Measurements from ENCODE around the gene SLC1A5. TPM values are rescaled to one million over a fixed set of nuclear protein-coding genes. Genes with fewer than 3 reads are reported as not detected.

Gene SLC1A5
- total and polyA plus RNA-seq, 2 donors (not counting 3 experiments of a cell fraction or from before 2014, with no cell fraction given), result 114 TPM

DNA sequence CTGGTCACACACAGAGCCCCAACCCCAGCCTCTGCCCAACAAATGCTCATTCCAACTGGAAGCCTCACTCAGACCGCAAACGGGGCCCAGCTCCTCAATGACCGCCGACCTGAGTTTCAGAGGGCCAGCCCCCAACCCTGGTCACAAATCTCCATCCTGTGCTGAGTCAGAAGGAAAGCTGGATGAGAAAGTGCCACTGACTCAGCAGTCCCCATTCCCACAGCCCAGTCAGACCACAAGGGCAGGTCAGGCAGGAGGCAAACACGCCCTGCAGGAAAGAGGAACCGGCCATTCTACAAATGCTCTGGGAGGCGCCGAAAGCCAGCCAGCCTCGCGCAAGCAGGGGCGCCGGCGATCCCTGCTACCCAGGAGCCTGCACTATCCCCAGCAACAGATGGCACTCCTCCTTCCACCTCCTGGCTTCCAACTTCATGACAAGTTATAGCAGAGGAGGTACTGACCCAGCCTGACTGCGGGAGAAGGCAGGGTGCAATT, 57.3 kb downstream of the SLC1A5 start:
- H4K20me1 ChIP-seq (replicated peaks; ENCODE audit: control insufficient read depth, extremely low read depth, insufficient read depth, low read length), result no peaks in the 10 kb centered on the region
- H3K4me1 ChIP-seq (ENCODE audit: control insufficient read depth, extremely low read depth, insufficient read depth, low read length), result peaks cover 64% of the 10 kb centered on the region
- H3K36me3 ChIP-seq (ENCODE audit: control insufficient read depth in 2 of 2, extremely low read depth in 1 of 2, insufficient read depth in 2 of 2, low read length in 2 of 2), result peaks cover 12 to 37% of the 10 kb centered on the region in 2 experiments
- H3K9me3 ChIP-seq (replicated peaks; ENCODE audit: control insufficient read depth, insufficient read depth, low read length), result no peaks in the 10 kb centered on the region
- DNase-seq (ENCODE audit: low read depth, low spot score), result peak; percentile 88
- dilution Hi-C loops (cut with MboI; ENCODE audit: extremely low pct_ligation_motif_present, low sequenced_read_pairs), result no loop called here
- peak overlapping the region; percentile 53 for H3K4me2 ChIP-seq (ENCODE audit: insufficient read depth, low read length)
- intact Hi-C loops (cut with micrococcal nuclease), result no loop called here
- no peak overlapping the region for H3K4me3 ChIP-seq (replicated peaks in 1 of 3; ENCODE audit: insufficient read depth in 1 of 3, low read depth in 1 of 3, low read length in 3 of 3)
- POLR2A ChIA-PET, result interaction anchor here (1.0 to 1.1 kb wide), 2 partner anchors 14 to 47 kb away, joined by 3 to 5 read pairs; partner anchors contain the start of gene PRKD2
- peak; percentile 96 for FAIRE-seq
- no peak overlapping the region for H3K9ac ChIP-seq (replicated peaks; ENCODE audit: extremely low read depth, insufficient read depth, low read length)
- no peaks in the 10 kb centered on the region for H3K27me3 ChIP-seq (ENCODE audit: control insufficient read depth in 2 of 2, insufficient read depth in 2 of 2, low read length in 2 of 2)
- peak; percentile 60 for TF ChIP-seq POLR2AphosphoS5 (IDR thresholded peaks at IDR 0.05; ENCODE audit: insufficient read depth, low read depth, low read length)
- peak; percentile 70 for TF ChIP-seq FOS (IDR thresholded peaks at IDR 0.05; ENCODE audit: borderline replicate concordance, insufficient read depth, low read length)
- TF ChIP-seq POLR2A (IDR thresholded peaks at IDR 0.05; ENCODE audit: low read depth, low read length), result no peak
- no peaks in the 10 kb centered on the region for H3K9me1 ChIP-seq (replicated peaks; ENCODE audit: control insufficient read depth, extremely low read depth, insufficient read depth, low read length)
- H2AFZ ChIP-seq (ENCODE audit: low read depth, low read length), result no peak overlapping the region
- CTCF ChIA-PET, result interaction anchor here (0.8 to 5.8 kb wide), 13 partner anchors 11 to 117 kb away, joined by 3 to 74 read pairs (median 3); partner anchors contain the start of genes FKRP and PRKD2
- H3K79me2 ChIP-seq (ENCODE audit: control insufficient read depth, insufficient read depth, low read length), result peaks cover 39% of the 10 kb centered on the region
- peak overlapping the region; percentile 41 for H3K27ac ChIP-seq (ENCODE audit: insufficient read depth, low read depth, low read length)
- BruUV-seq (replicated peaks), result no TSS peak

DNA sequence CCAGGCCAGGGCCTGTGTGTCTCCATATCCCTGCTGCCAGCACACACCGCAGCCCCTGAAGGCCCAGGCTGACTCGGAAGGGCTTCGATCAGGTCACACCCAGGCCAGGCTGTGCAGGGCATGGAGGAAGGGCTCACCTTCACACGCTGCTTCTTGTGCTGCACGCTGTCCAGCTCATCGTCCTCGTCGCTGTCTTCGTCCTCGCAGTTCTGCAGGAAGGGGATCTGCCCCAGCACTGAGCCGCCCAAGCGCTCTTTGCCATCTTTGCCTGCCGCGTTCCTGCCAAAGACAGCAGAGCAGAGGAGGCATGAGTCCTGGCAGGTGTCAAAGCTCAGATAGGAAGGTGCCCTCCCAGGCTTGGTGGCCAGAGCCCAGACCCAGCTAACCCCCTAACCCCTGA, 57.8 kb downstream of the SLC1A5 start:
- no peak for DNase-seq (ENCODE audit: low read depth, low spot score)
- Histone ChIP-seq H3K27ac (ENCODE audit: insufficient read depth, low read depth, low read length) (peak overlapping the region; percentile 27), H4K20me1 (replicated peaks; ENCODE audit: control insufficient read depth, extremely low read depth, insufficient read depth, low read length) (no peaks in the 10 kb centered on the region), H3K9ac (replicated peaks; ENCODE audit: extremely low read depth, insufficient read depth, low read length) (no peak overlapping the region), H3K9me1 (replicated peaks; ENCODE audit: control insufficient read depth, extremely low read depth, insufficient read depth, low read length) (no peaks in the 10 kb centered on the region), H3K4me3 (replicated peaks in 1 of 3; ENCODE audit: insufficient read depth in 1 of 3, low read depth in 1 of 3, low read length in 3 of 3) (no peak overlapping the region), H3K36me3 (ENCODE audit: control insufficient read depth in 2 of 2, extremely low read depth in 1 of 2, insufficient read depth in 2 of 2, low read length in 2 of 2) (peaks cover 12 to 40% of the 10 kb centered on the region in 2 experiments), H3K79me2 (ENCODE audit: control insufficient read depth, insufficient read depth, low read length) (peaks cover 39% of the 10 kb centered on the region), H3K4me1 (ENCODE audit: control insufficient read depth, extremely low read depth, insufficient read depth, low read length) (peaks cover 64% of the 10 kb centered on the region), H2AFZ (ENCODE audit: low read depth, low read length) (no peak overlapping the region), H3K4me2 (ENCODE audit: insufficient read depth, low read length) (no peak overlapping the region), H3K27me3 (ENCODE audit: control insufficient read depth in 2 of 2, insufficient read depth in 2 of 2, low read length in 2 of 2) (no peaks in the 10 kb centered on the region), H3K9me3 (replicated peaks; ENCODE audit: control insufficient read depth, insufficient read depth, low read length) (no peaks in the 10 kb centered on the region)
- no peak for TF ChIP-seq FOS (IDR thresholded peaks at IDR 0.05; ENCODE audit: borderline replicate concordance, insufficient read depth, low read length)
- POLR2A ChIA-PET, result interaction anchor here (1.0 kb wide), 1 partner anchor 47 kb away, joined by 3 read pairs; no protein-coding TSS in a partner anchor
- no TSS peak for BruUV-seq (replicated peaks)
- no peak for FAIRE-seq
- intact Hi-C loops (cut with micrococcal nuclease), result no loop called here
- CTCF ChIA-PET, result interaction anchor here (0.8 to 5.8 kb wide), 13 partner anchors 11 to 116 kb away, joined by 3 to 74 read pairs (median 3); partner anchors contain the start of genes FKRP and PRKD2
- dilution Hi-C loops (cut with MboI; ENCODE audit: extremely low pct_ligation_motif_present, low sequenced_read_pairs), result no loop called here

All from endothelial cell of umbilical vein (primary cell).